GM19240 (cell line): ENCODE results near the gene CTSD.

Experiments used
- DNase-seq: peaks from one replicate; pipeline ENCODE4 v3.0.0; 2011; ENCODE audit warnings: low spot score; ENCODE audit not compliant: insufficient read length

CTSD gene

GRCh38 chr11:1731451-1732059 lies 32.2 kb downstream of the CTSD start:
- DNase-seq, result no peak

- no peak for DNase-seq
Observed at GRCh38 chr11:1730059-1730629, 33.6 kb downstream of the CTSD start.

- no peak for DNase-seq
Observed at GRCh38 chr11:1729692-1730011, 34.1 kb downstream of the CTSD start.

- DNase-seq, result no peak
Observed at GRCh38 chr11:1728931-1729691, 34.6 kb downstream of the CTSD start.

DNA sequence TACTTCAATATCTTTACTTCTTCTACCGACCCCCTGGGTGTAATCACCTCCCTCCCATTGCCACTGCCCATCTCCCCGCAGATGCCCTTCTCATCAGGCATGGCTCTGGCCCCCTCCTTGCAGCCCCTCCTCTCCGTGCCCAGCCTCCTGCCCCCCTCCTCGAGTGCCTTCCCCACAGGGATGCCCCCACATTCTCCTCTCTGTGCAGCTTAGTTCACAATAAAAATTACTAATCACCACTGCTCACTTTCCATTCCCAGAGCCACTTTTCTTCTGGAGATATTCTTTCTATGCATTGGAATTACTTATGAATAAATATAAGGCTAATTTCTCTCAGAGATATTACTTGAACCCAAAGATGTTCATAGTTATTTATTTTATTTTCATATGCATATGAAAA lies 35.4 kb downstream of the CTSD start:
- no peak for DNase-seq

DNA sequence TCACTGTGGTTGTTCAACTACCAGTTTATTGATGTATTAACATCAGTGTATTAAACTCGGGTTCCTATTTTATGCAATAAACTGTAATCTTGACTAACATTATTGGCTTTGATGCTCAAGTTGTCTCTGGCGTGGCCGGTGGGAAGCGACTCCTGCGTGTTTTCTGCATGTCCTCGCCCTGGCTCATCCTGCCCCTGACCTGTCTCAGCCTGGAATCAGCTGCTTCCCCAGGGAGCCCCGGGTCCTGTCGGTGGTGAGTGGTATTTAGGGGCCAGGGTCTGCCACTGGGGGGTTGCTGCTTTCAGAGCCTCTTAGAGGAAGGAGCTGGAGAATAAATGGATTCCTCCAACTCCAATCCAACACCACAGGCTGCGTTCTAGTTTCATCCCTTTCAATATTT lies 35.9 kb downstream of the CTSD start:
- no peak for DNase-seq

DNA sequence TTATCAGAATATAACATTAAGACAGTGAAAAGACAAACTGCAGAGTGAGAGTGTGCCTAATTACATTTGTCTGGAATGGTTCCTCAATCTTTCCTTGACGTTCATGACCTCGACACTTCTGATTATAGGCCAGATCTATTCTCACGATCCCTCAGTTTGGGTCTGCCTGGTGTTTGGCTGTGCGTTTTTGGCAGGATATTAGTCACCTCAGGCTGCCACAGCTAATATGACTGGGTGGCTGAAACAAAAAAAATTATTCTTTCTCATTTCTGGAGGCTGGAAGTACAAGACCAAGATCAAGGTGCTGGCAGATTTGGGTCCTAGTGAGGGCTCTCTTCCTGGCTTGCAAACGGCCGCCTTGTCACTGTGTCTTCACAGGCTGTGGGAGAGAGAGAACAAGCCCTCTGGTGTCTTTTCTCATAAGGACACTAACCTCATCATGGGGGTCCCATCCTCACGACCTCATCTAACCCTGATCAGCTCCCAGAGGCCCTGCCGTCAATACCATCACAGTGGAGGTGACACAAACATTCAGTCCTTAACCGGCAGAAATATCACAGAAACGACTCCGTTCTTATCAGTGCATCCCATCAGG lies 36.5 kb downstream of the CTSD start:
- no peak for DNase-seq

DNA sequence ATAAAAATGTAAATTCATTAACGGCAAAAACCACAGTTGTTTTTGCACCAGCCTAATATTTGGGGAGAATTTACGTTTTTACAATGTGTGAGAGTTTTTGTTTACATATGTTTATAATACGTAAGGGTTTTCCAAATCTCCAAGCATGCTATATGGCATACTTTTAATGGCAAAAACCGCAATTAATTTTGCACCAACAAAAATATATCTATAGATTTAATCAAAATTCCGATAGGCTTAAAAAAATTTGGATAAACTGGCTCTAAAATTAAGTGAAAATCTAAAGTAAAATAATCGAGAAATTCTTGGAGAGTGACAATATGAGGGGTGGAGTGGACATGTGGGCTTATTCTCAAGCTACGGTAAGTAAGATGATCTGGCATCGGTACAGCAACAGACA lies 43.9 kb downstream of the CTSD start:
- DNase-seq, result no peak

DNA sequence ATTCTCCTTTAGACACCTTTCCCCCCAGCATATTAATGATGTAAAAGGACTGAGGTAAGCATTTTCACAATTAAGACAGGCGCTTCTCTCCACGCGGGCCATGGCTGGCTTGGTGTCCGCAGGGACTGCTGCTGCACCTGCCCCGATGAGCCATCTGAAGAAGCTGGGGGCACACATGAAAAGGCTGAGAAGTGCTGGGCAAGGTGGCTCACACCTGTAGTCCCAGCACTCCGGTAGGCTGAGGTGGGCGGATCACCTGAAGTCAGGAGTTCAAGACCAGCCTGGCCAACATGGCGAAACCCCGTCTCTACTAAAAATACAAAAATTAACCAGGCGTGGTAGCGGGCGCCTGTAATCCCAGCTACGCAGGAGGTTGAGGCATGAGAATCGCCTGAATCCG lies 45.4 kb downstream of the CTSD start:
- no peak for DNase-seq

DNA sequence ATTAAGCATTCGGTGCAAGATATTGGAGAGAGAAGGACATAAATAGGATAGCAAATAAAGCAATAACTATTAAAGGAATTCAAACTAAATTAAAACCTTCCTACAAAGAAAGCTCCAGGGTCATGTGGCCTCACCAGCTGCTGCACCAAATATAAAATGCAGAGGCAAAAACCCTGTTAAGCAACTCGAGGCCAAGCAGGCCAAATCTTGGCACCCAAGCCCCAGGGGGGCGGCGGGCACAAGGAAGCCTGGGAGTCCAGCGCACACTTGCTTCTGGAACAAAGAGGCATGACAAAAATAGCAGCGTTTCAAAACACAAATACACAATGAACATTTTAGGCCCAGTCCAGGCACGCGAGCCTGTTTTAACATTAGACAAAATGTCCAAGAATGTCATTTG lies 46.0 kb downstream of the CTSD start:
- DNase-seq, result no peak

DNA sequence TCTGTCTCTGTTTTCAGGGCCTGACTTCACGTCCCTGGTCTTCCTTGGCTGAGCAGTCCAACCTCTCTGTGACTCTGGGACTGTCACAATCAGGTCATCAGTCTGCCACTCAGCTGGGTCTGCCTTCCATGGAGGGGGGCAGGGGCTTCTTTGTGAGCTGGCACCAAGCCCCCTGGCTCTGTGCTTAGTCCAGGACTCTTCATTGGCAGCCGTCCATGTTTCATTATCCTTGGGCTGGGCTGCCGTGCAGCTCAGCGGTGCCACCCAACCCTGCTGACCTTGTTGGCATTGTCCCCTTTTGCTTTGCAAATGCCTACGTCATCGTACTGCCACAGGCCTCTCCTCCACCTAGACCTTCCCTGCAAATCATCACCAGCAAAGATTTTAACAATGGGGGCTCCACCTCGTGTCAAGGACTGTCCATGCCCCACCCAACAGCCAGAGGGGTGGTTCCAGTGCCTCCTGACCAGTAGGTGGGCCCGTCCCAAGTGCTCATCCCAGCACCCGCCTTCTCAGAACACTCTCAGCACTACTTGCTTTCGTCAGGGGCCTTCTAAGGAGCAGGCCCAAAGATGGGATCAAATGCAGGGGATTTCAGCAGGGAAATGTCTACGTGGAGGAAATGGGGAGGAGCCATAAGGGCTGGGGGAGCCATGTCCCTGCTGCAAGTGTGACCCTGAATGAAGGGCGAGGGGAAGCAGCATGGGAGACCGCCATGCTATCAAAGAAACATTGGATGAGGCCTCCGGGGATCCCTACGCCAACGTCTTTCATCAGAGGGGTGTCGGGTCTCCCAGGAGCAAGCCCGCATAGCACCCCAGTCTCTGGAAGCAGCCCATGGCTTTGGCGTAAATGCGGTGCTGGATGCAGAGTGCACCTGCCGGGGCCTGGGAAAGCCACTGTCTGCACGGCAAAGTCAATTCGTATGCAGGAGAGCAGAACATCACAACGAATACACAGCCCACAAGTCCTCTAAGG lies 48.5 kb downstream of the CTSD start:
- no peak for DNase-seq

- no peak for DNase-seq
Observed at GRCh38 chr11:1708716-1709115, 55.0 kb downstream of the CTSD start.

GRCh38 chr11:1707751-1708150 lies 56.0 kb downstream of the CTSD start:
- DNase-seq, result no peak

GRCh38 chr11:1706634-1707400 lies 56.9 kb downstream of the CTSD start:
- no peak for DNase-seq

DNA sequence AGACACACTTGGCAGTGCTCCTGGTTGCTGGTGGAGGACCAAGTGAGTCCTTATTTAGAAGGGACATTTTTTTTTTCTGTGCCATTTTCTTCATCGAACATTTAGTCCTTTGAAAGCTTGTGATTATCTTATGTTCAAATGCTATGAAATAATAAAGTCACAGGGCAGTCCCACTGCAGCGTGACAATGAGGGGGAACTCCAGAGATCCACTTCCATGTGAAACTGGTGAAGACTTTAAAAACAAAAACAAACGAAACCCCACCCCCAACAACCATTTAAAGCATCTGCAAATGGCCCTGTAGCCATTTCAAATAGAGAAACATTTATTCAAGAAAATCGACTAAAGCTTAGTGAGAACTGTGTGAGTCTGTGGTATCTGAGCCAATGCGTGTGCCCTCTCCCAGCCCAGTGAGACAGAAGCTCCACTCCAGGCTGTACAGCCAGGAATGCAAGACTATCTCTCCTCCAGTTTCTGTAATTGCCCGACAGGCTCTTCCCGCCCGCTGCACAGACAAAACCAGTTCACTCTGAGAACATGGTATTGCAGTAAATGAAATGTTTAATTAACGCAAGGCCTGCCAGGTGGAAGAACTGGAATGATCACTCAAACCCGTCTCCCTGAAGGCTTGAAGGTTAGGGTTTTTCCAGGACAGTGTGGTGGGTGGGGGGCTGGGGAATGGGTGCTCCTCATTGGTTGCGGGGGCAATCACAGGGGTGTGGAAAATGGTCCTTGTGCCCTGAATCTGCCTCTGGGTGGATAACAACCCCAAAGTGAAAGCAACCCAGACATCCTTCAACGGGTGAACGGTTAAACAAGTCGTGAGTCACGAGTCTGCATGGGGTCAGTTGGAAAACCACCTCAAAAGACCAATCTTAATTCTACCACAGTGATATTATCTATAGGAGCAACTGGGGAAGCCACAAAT lies 58.3 kb downstream of the CTSD start:
- no peak for DNase-seq

- no peak for DNase-seq
Observed at GRCh38 chr11:1703146-1703545, 60.6 kb downstream of the CTSD start.
